ENCODE data around the gene UGT2A3. TPM values are rescaled to one million over a fixed set of nuclear protein-coding genes. Genes with fewer than 3 reads are reported as not detected.

The UGT2A3 gene
- total RNA-seq, result not detected
- 1.7 TPM for polyA plus RNA-seq (ENCODE audit: insufficient read depth, low read depth, low replicate concordance)
- long read RNA-seq, donor 1, transcript UGT2A3-201 (6 exons, 2,965 nt), result major isoform, 5 of 5 reads
- long read RNA-seq, donor 1, partial matches to known transcripts, result 0 of 5 reads
- long read RNA-seq, donor 1, other reads (novel, unspliced or antisense), result 0 of 5 reads
- long read RNA-seq, donor 2, result 0 reads

DNA sequence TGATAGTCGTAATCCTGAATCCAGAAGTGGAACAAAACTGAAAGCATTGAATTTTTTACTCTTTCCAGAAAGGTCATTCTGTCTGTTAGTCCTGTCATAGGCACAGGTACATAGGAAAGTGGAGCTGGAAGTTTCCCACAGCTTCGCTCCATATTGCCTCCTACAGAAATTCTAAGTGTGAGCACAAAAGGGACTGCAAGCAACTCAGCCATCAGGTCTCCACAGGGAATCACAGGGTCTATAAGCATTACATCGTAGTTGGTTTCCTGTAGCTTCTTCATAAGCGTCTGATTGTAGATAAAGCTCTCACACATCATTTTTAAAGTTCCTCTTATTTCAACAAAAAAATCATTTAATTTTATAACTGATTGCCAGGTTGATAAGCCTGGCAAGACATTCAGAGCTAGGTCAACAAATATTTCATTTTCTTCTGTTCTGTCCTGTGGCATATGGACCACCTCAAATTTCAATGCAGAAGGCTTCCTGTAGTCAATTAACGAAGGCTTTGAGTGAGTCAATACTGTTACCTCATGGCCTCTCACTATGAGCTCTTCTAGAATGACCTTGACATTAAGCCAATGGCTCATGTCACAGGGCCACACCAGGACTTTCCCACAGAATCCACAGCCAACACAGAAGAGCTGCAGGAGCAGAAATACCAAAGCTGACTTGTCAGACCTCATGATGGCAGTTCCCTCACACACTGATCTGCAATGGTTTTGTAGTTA lies at the start of gene UGT2A3:
TSS of gene UGT2A3 (minus strand) at position 727 of the 728 bp plus-strand sequence. CDS start at position 683, 44 bp downstream.
- Histone ChIP-seq H3K27me3 (no peaks in the 10 kb centered on the region), H3K9me3 (no peaks in the 10 kb centered on the region), H3K27ac (no peak within 1 kb of the TSS), H3K36me3 (ENCODE audit: low read depth, missing control alignments) (no peaks in the 10 kb centered on the region), H3K4me1 (no peaks in the 10 kb centered on the region), H3K4me3 (no peak within 1 kb of the TSS)
- DNase-seq, result peak; percentile 13
- TF ChIP-seq POLR2A (IDR thresholded peaks at IDR 0.05) (no peak), CTCF (IDR thresholded peaks at IDR 0.05) (no peak)
- 67 to 79% methylated on average over 5 of the region's 5 CpGs for WGBS, 2 donors
- intact Hi-C loops (cut with DNase I; ENCODE audit: low total_unique reads), result no loop called here

DNA sequence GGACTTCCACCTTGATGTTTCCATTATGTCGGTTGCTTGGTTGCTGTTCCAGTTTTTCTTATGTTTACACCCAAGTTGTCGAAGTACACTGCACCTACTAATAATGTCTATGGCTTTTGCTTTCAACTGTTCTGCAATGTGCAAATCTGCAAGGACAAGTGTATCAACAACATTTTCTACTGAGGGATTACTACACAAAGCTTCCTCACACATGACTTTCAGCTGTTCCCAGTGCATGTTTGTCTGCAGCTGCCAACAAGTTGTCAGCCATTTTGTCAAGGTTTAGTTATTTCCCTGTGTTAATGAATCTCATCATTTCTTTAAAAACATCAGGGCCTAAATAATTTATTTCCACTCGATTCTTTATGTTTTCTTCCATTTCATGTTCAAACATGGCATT lies 45.4 kb upstream of the UGT2A3 start:
- no peak for DNase-seq
- H3K4me1 ChIP-seq, result no peaks in the 10 kb centered on the region
- intact Hi-C loops (cut with DNase I; ENCODE audit: low total_unique reads), result no loop called here
- H3K4me3 ChIP-seq, result no peak overlapping the region
- WGBS, 2 donors, result 61 to 73% methylated on average over 3 of the region's 3 CpGs
- TF ChIP-seq CTCF (IDR thresholded peaks at IDR 0.05), result no peak
- TF ChIP-seq POLR2A (IDR thresholded peaks at IDR 0.05), result no peak
- no peak overlapping the region for H3K27ac ChIP-seq
- H3K36me3 ChIP-seq (ENCODE audit: low read depth, missing control alignments), result no peaks in the 10 kb centered on the region
- no peaks in the 10 kb centered on the region for H3K27me3 ChIP-seq
- H3K9me3 ChIP-seq, result no peaks in the 10 kb centered on the region

GRCh38 chr4:68995292-68995691 lies 43.7 kb upstream of the UGT2A3 start:
- Histone ChIP-seq H3K27me3 (no peaks in the 10 kb centered on the region), H3K36me3 (ENCODE audit: low read depth, missing control alignments) (no peaks in the 10 kb centered on the region), H3K4me3 (no peak overlapping the region), H3K4me1 (no peaks in the 10 kb centered on the region), H3K9me3 (no peaks in the 10 kb centered on the region), H3K27ac (no peak overlapping the region)
- intact Hi-C loops (cut with DNase I; ENCODE audit: low total_unique reads), result no loop called here
- 89 to 90% methylated on average over 2 of the region's 2 CpGs for WGBS, 2 donors
- no peak for TF ChIP-seq POLR2A (IDR thresholded peaks at IDR 0.05)
- no peak for TF ChIP-seq CTCF (IDR thresholded peaks at IDR 0.05)
- DNase-seq, result no peak

DNA sequence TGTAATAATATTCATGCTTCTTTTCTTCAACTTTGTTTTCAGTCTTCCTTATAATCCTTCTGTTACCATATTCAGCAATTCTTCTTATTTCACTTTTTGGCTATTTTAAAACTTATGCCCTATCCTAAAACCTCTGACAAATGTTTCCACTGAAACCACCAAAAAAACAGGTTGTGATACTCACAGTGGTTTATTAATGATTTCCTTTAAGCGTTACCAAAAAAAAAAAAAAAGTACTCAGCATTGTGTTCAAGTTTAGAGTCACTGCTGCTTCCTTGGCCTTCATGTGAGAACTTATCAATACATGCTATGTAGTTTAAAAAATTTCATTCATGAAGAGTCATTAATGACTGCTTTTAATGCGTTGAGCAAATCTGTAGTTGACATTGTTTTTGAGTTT lies 35.4 kb upstream of the UGT2A3 start:
- Histone ChIP-seq H3K36me3 (ENCODE audit: low read depth, missing control alignments) (no peaks in the 10 kb centered on the region), H3K9me3 (no peaks in the 10 kb centered on the region), H3K27ac (no peak overlapping the region), H3K4me1 (no peaks in the 10 kb centered on the region), H3K27me3 (no peaks in the 10 kb centered on the region), H3K4me3 (no peak overlapping the region)
- intact Hi-C loops (cut with DNase I; ENCODE audit: low total_unique reads), result no loop called here
- TF ChIP-seq POLR2A (IDR thresholded peaks at IDR 0.05) (no peak), CTCF (IDR thresholded peaks at IDR 0.05) (no peak)
- 75 to 79% methylated on average over 2 of the region's 2 CpGs for WGBS, 2 donors
- DNase-seq, result no peak

All from testis (tissue), 5 donors.